ENCODE measurements around the gene ZNF134.
A peak's percentile ranks its signal among the peaks of the same experiment; 100 is the strongest.

- TF ChIP-seq CTCF (conservative IDR thresholded peaks at IDR 0.05; ENCODE audit: low read length) (peak; percentile 56; the same call in 1 of the 2 replicates), EZH2phosphoT487 (IDR thresholded peaks at IDR 0.05; ENCODE audit: borderline replicate concordance, low read depth, low read length) (no peak)
Observed at GRCh38 chr19:57578487-57579205, 35.4 kb upstream of the ZNF134 start, which contains the start of gene ZNF416.

Measured in OCI-LY7 (cell line).